MM.1S (cell line): Measurements from ENCODE around the gene RGS12.

Experiments used
- DNase-seq: peaks from one replicate; pipeline ENCODE4 v3.0.0-alpha.2; 2015
- H2AFZ ChIP-seq: fragments of 300-600 bp; sonication (generic); 2 replicates; pipeline ENCODE4 v1.6.0; 2016; ENCODE audit warnings: antibody characterized with exemption, low read length
- H3F3A ChIP-seq: fragments of 300-600 bp; sonication (generic); 2 replicates; pipeline ENCODE4 v1.6.1; 2016; ENCODE audit warnings: mild to moderate bottlenecking, antibody characterized with exemption, low read length, moderate library complexity, mixed read lengths; ENCODE audit not compliant: insufficient read depth
- H3K27ac ChIP-seq: fragments of 300-600 bp; sonication (generic); 2 replicates; pipeline ENCODE4 v1.5.1; 2016; ENCODE audit warnings: mild to moderate bottlenecking, low read length
- H3K27me3 ChIP-seq: fragments of 300-600 bp; sonication (generic); replicated peaks from 2 replicates; pipeline ENCODE4 v1.6.0; 2016; ENCODE audit warnings: low read length; ENCODE audit not compliant: insufficient read depth
- H3K36me3 ChIP-seq: fragments of 300-600 bp; sonication (generic); replicated peaks from 2 replicates; pipeline ENCODE4 v1.6.1; 2016; ENCODE audit warnings: mild to moderate bottlenecking, low read length, mixed read lengths; ENCODE audit not compliant: insufficient read depth
- H3K4me1 ChIP-seq: fragments of 300-600 bp; sonication (generic); 2 replicates; pipeline ENCODE4 v1.6.1; 2016; ENCODE audit warnings: low read length, mixed read lengths
- H3K4me2 ChIP-seq: fragments of 300-600 bp; sonication (generic); 2 replicates; pipeline ENCODE4 v1.6.0; 2016; ENCODE audit warnings: low read depth, low read length
- H3K4me3 ChIP-seq: fragments of 300-600 bp; sonication (generic); 2 replicates; pipeline ENCODE4 v1.5.1; 2016; ENCODE audit warnings: low read length, mixed read lengths
- H3K79me2 ChIP-seq: fragments of 300-600 bp; sonication (generic); 2 replicates; pipeline ENCODE4 v1.6.1; 2016; ENCODE audit warnings: mixed run types, low read length, mixed read lengths
- H3K9ac ChIP-seq: fragments of 300-600 bp; sonication (generic); 2 replicates; pipeline ENCODE4 v1.6.1; 2016; ENCODE audit warnings: low read length, mixed read lengths
- H3K9me2 ChIP-seq: fragments of 300-600 bp; sonication (generic); replicated peaks from 2 replicates; pipeline ENCODE4 v1.6.1; 2016; ENCODE audit warnings: mild to moderate bottlenecking, low read length, mixed read lengths; ENCODE audit not compliant: insufficient read depth
- H3K9me3 ChIP-seq: fragments of 300-600 bp; sonication (generic); replicated peaks from 2 replicates; pipeline ENCODE4 v1.6.1; 2016; ENCODE audit warnings: mild to moderate bottlenecking, low read length, mixed read lengths; ENCODE audit not compliant: insufficient read depth
- H4K20me1 ChIP-seq: fragments of 300-600 bp; sonication (generic); 2 replicates; pipeline ENCODE4 v1.6.1; 2016; ENCODE audit warnings: mild to moderate bottlenecking, low read length, moderate library complexity, mixed read lengths; ENCODE audit not compliant: insufficient read depth
- CTCF ChIP-seq: fragments of 300-600 bp; sonication (generic); IDR thresholded peaks from 2 replicates; pipeline ENCODE4 v1.5.1; 2016; ENCODE audit warnings: antibody characterized with exemption, low read length, mixed read lengths
- EZH2 ChIP-seq: fragments of 300-600 bp; sonication (generic); optimal IDR thresholded peaks from 2 replicates; pipeline ENCODE3; 2017; ENCODE audit warnings: low read depth, mild to moderate bottlenecking, antibody characterized with exemption, low read length, mixed read lengths
- EZH2phosphoT487 ChIP-seq: fragments of 300-600 bp; sonication (generic); IDR thresholded peaks from 2 replicates; pipeline ENCODE4 v1.6.1; 2018; ENCODE audit warnings: antibody characterized with exemption, low read length

RGS12 gene

GRCh38 chr4:3314706-3315260 is 22.0 kb downstream of the RGS12 start:
- Histone ChIP-seq H3F3A (no peaks in the 10 kb centered on the region), H3K9ac (no peak overlapping the region), H3K4me3 (no peak overlapping the region), H3K27me3 (no peaks in the 10 kb centered on the region), H3K4me2 (no peak overlapping the region), H3K27ac (no peak overlapping the region), H3K9me2 (no peaks in the 10 kb centered on the region), H3K79me2 (no peaks in the 10 kb centered on the region), H2AFZ (no peak overlapping the region), H4K20me1 (no peaks in the 10 kb centered on the region), H3K36me3 (no peaks in the 10 kb centered on the region), H3K4me1 (no peaks in the 10 kb centered on the region), H3K9me3 (no peaks in the 10 kb centered on the region)
- no peak for DNase-seq
- no peak for TF ChIP-seq EZH2
- TF ChIP-seq EZH2phosphoT487 = no peak
- no peak for TF ChIP-seq CTCF

- TF ChIP-seq EZH2phosphoT487 (no peak), CTCF (no peak), EZH2 (no peak)
- Histone ChIP-seq H3K4me3 (no peak overlapping the region), H4K20me1 (no peaks in the 10 kb centered on the region), H3K79me2 (no peaks in the 10 kb centered on the region), H3K27me3 (no peaks in the 10 kb centered on the region), H3K27ac (no peak overlapping the region), H3F3A (no peaks in the 10 kb centered on the region), H3K9me3 (no peaks in the 10 kb centered on the region), H3K4me2 (no peak overlapping the region), H3K9ac (no peak overlapping the region), H3K36me3 (no peaks in the 10 kb centered on the region), H3K9me2 (no peaks in the 10 kb centered on the region), H2AFZ (no peak overlapping the region), H3K4me1 (no peaks in the 10 kb centered on the region)
- DNase-seq = no peak
These were observed 22.7 kb downstream of the RGS12 start for GRCh38 chr4:3315566-3315965.

- Histone ChIP-seq H3K4me1 (no peaks in the 10 kb centered on the region), H3K36me3 (no peaks in the 10 kb centered on the region), H3K9me3 (no peaks in the 10 kb centered on the region), H4K20me1 (no peaks in the 10 kb centered on the region), H3K9me2 (no peaks in the 10 kb centered on the region), H3K79me2 (no peaks in the 10 kb centered on the region), H3K4me2 (no peak overlapping the region), H3K9ac (no peak overlapping the region), H3F3A (no peaks in the 10 kb centered on the region), H3K27me3 (no peaks in the 10 kb centered on the region), H2AFZ (no peak overlapping the region), H3K4me3 (no peak overlapping the region), H3K27ac (no peak overlapping the region)
- no peak for DNase-seq
- TF ChIP-seq CTCF = no peak
- TF ChIP-seq EZH2 = no peak
- TF ChIP-seq EZH2phosphoT487 = no peak
These were observed 23.3 kb downstream of the RGS12 start for GRCh38 chr4:3316146-3316545.
